PC-9 (cell line): Measurements from ENCODE around the gene MAP4K4. TPM values are rescaled to one million over a fixed set of nuclear protein-coding genes. Genes with fewer than 3 reads are reported as not detected.
A peak's percentile ranks its signal among the peaks of the same experiment; 100 is the strongest.

Experiments used
- BruUV-seq: library from RNA; stranded (reverse); fragments of 400-500 nt; replicated peaks from 2 replicates; lab custom pipeline; 2021; lab: Mats Ljungman, UMichigan
- CTCF ChIA-PET: fragments of 300-600 bp; sonication (Branson Sonifier 250); formaldehyde crosslinking; loops from one replicate; lab custom pipeline; 2022; ENCODE audit warnings: antibody characterized with exemption; lab: Charles Lee
- POLR2A ChIA-PET: fragments of 300-600 bp; sonication (Branson Sonifier 250); formaldehyde crosslinking; loops from one replicate; lab custom pipeline; 2022; ENCODE audit warnings: antibody characterized with exemption; ENCODE audit not compliant: unreplicated experiment; lab: Charles Lee
- DNase-seq, 2 experiments: peaks; one replicate each; pipeline versions ENCODE4 v3.0.0 to v3.0.0-alpha.2; 2015 to 2022; ENCODE audit warnings: mixed read lengths in 1 of 2
- H2AFZ ChIP-seq: fragments of 200-600 bp; sonication (generic); 2 replicates; pipeline ENCODE4 v1.8.1; 2017; ENCODE audit warnings: antibody characterized with exemption
- H3F3A ChIP-seq: fragments of 200-600 bp; sonication (generic); 2 replicates; pipeline ENCODE4 v1.8.1; 2017; ENCODE audit warnings: antibody characterized with exemption, mild to moderate bottlenecking, low read depth; ENCODE audit not compliant: insufficient read depth
- H3K27ac ChIP-seq: fragments of 200-600 bp; sonication (generic); 2 replicates; pipeline ENCODE4 v1.6.1; 2016; ENCODE audit warnings: mixed run types
- H3K27me3 ChIP-seq: fragments of 200-600 bp; sonication (generic); 2 replicates; pipeline ENCODE4 v1.6.1; 2016; ENCODE audit warnings: low read depth, mixed run types; ENCODE audit not compliant: insufficient read depth
- H3K36me3 ChIP-seq: fragments of 200-600 bp; sonication (generic); 2 replicates; pipeline ENCODE4 v1.6.1; 2016; ENCODE audit warnings: low read depth, mixed run types
- H3K4me1 ChIP-seq: fragments of 200-600 bp; sonication (generic); replicated peaks from 2 replicates; pipeline ENCODE4 v1.6.1; 2016; ENCODE audit warnings: mixed run types; ENCODE audit not compliant: insufficient read depth
- H3K4me2 ChIP-seq: fragments of 200-600 bp; sonication (generic); 2 replicates; pipeline ENCODE4 v1.6.1; 2017; ENCODE audit warnings: mixed run types
- H3K4me3 ChIP-seq: fragments of 200-600 bp; sonication (generic); 2 replicates; pipeline ENCODE4 v1.6.1; 2016; ENCODE audit warnings: mixed run types
- H3K79me2 ChIP-seq: fragments of 200-600 bp; sonication (generic); 2 replicates; pipeline ENCODE4 v1.6.1; 2017; ENCODE audit warnings: low read depth, mixed run types
- H3K9me2 ChIP-seq: fragments of 200-600 bp; sonication (generic); 2 replicates; pipeline ENCODE4 v1.8.1; 2017; ENCODE audit warnings: mild to moderate bottlenecking; ENCODE audit not compliant: insufficient read depth
- H3K9me3 ChIP-seq: fragments of 200-600 bp; sonication (generic); 2 replicates; pipeline ENCODE4 v1.8.1; 2016; ENCODE audit warnings: low read depth; ENCODE audit not compliant: insufficient read depth
- H4K20me1 ChIP-seq: fragments of 200-600 bp; sonication (generic); 2 replicates; pipeline ENCODE4 v1.8.1; 2017; ENCODE audit not compliant: insufficient read depth
- CTCF ChIP-seq: fragments of 200-600 bp; sonication (generic); conservative IDR thresholded peaks from 2 replicates; pipeline ENCODE4 v1.6.1; 2017; ENCODE audit warnings: mixed run types, antibody characterized with exemption, mild to moderate bottlenecking, moderate library complexity
- EZH2 ChIP-seq: fragments of 200-600 bp; sonication (generic); IDR thresholded peaks from 2 replicates; pipeline ENCODE4 v1.8.0; 2017; ENCODE audit warnings: antibody characterized with exemption, low read depth
- intact Hi-C: fragments of 100-400 bp; cut with micrococcal nuclease; formaldehyde crosslinking; loops from one replicate; pipeline ENCODE4 v1.10.0; 2022; ENCODE audit not compliant: unreplicated experiment
- total RNA-seq: library from RNA; stranded (reverse); gene quantifications from 2 replicates; pipeline ENCODE4 v1.2.3, GENCODE V29; 2021

MAP4K4 gene
- total RNA-seq, 1 experiment from 2014 or later, result 129 TPM

GRCh38 chr2:101899871-101900270 lies 202.4 kb downstream of the MAP4K4 start:
- CTCF ChIA-PET, result interaction anchor here (0.6 kb wide), 1 partner anchor 63 kb away, joined by 16 read pairs; no protein-coding TSS in a partner anchor
- Histone ChIP-seq H3K27ac (no peak overlapping the region), H3K4me3 (no peak overlapping the region), H3F3A (0 out of 2 replicates have a peak, but pooled peaks cover 8% of the 10 kb centered on the region), H4K20me1 (no peaks in the 10 kb centered on the region), H3K4me1 (peaks cover 12% of the 10 kb centered on the region), H3K36me3 (peaks cover 35% of the 10 kb centered on the region), H2AFZ (no peak overlapping the region), H3K9me3 (no peaks in the 10 kb centered on the region; the same call in 1 of the 2 replicates), H3K4me2 (0 out of 2 replicates have a peak overlapping the region, but pooled peaks have one; percentile 0), H3K9me2 (no peaks in the 10 kb centered on the region), H3K79me2 (no peaks in the 10 kb centered on the region), H3K27me3 (no peaks in the 10 kb centered on the region)
- POLR2A ChIA-PET, result no interaction called here
- TF ChIP-seq EZH2 (no peak), CTCF (no peak)
- intact Hi-C loops, result no loop called here
- DNase-seq, result peak in 1 of 2 experiments; percentile 49
- BruUV-seq, result no TSS peak

GRCh38 chr2:101900375-101900774 lies 202.9 kb downstream of the MAP4K4 start:
- Histone ChIP-seq H3F3A (0 out of 2 replicates have a peak, but pooled peaks cover 10% of the 10 kb centered on the region), H3K9me2 (no peaks in the 10 kb centered on the region), H3K4me1 (peaks cover 12% of the 10 kb centered on the region), H3K4me2 (no peak overlapping the region), H3K27ac (no peak overlapping the region), H2AFZ (no peak overlapping the region), H3K9me3 (no peaks in the 10 kb centered on the region; the same call in 1 of the 2 replicates), H3K27me3 (no peaks in the 10 kb centered on the region), H3K36me3 (peaks cover 30% of the 10 kb centered on the region), H4K20me1 (no peaks in the 10 kb centered on the region), H3K79me2 (no peaks in the 10 kb centered on the region), H3K4me3 (no peak overlapping the region)
- POLR2A ChIA-PET, result no interaction called here
- no peak for DNase-seq
- intact Hi-C loops, result no loop called here
- no peak for TF ChIP-seq EZH2
- no TSS peak for BruUV-seq
- CTCF ChIA-PET, result no interaction called here

- no peaks in the 10 kb centered on the region for H3K79me2 ChIP-seq
- no peaks in the 10 kb centered on the region for H3K9me2 ChIP-seq
- H4K20me1 ChIP-seq, result no peaks in the 10 kb centered on the region
- peaks cover 22% of the 10 kb centered on the region for H3K36me3 ChIP-seq
- no peak overlapping the region for H2AFZ ChIP-seq
- H3K27ac ChIP-seq, result no peak overlapping the region
- intact Hi-C loops, result no loop called here
- peaks cover 5% of the 10 kb centered on the region; the same call in 1 of the 2 replicates for H3K9me3 ChIP-seq
- CTCF ChIA-PET, result no interaction called here
- TF ChIP-seq CTCF (no peak), EZH2 (no peak)
- H3K27me3 ChIP-seq, result no peaks in the 10 kb centered on the region
- peaks cover 12% of the 10 kb centered on the region for H3K4me1 ChIP-seq
- no peak overlapping the region for H3K4me2 ChIP-seq
- H3F3A ChIP-seq, result 0 out of 2 replicates have a peak, but pooled peaks cover 10% of the 10 kb centered on the region
- DNase-seq, result no peak
- H3K4me3 ChIP-seq, result no peak overlapping the region
- BruUV-seq, result no TSS peak
- POLR2A ChIA-PET, result no interaction called here
Measured at GRCh38 chr2:101901241-101901640, 203.7 kb downstream of the MAP4K4 start.
